Measurements from ENCODE around the gene ARHGEF9.

ARHGEF9 gene

DNA sequence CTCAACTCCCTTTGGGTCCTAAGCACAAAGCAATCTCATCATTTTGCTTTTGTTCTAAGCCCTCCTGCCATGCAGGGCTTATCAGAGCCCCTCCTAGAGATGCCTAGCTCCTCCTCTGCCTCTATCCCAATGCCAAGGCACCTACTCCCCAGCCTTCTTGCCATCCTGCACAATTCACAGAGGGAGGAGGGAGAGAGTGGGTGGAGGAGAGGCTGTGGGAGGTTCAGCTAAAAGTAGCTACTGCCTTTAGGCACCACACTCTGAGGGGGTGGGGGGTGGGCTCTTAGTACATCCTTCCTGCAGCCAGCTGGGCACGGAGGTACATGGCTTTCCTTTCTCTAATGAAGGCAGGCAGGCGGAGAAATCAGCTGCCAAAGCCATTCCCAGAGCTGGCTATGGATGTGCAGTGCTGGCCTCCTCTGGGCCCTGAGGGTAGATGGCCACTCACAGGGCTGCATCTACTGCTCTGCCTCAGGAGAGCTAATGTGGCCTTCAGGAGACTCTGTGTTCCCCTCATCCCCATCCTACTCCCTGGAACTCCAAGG, 40.1 kb downstream of the ARHGEF9 start:
- no peak for DNase-seq

- no peak for DNase-seq
Measured at GRCh38 chrX:63743596-63743995, 41.4 kb downstream of the ARHGEF9 start.

GRCh38 chrX:63740382-63740781, 44.6 kb downstream of the ARHGEF9 start:
- no peak for DNase-seq

DNA sequence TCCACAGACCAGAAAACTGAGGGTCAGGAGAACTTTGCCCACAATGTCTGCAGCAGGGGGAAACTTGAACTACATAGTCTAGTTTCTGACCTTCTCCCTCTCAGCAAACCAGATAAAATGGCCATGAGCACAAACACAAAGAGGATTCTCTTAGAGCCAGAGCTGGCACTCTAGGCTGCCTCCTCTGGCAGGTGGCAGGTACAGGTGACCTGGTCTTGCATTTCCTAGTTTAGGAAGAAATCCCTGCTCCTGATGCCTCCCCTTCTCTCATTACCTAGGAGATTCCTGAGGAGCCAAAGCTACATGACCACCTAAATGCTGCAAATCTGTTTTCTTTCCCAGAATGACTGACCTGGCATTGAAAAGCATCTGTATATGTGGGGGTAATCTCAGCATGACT, 45.1 kb downstream of the ARHGEF9 start:
- DNase-seq, result no peak

- no peak for DNase-seq
Measured at GRCh38 chrX:63738696-63739095, 46.3 kb downstream of the ARHGEF9 start.

DNA sequence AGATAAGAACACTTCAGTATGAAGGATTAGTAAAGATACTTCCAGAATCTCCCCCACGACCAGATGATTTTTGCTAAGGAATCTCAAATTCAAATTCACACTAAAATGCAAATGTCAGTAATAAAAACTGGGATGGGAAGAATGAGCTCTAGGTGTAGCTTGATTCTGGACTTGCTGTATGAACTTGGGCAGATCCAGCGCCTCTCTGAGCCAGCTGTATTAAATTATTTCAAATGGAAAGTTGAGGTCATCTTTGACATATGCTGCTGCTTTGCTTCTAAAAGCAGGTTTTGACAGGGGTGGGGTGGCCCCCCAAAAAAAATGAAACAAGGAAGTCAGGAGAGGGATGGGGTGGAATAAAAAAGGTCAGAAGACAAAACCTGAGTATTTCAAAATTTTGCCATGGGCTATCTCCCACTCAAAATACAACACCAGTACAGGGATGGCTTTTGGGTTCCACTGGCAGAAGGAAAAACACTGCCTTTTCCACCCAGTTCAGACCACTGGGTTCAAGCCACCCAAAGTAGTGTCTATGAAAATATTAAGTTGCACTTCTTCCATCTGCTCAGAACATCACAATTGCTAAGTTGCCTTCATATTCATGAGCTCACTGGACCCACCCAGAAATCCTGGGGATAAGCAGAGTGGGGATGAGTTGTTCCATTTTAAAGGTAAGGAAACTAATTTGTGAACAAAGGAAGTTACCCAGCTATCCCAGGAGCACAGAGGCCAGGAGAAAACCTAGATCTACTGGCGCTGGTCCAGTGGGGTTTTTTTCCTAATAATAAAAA, 47.7 kb downstream of the ARHGEF9 start:
- no peak for DNase-seq

DNA sequence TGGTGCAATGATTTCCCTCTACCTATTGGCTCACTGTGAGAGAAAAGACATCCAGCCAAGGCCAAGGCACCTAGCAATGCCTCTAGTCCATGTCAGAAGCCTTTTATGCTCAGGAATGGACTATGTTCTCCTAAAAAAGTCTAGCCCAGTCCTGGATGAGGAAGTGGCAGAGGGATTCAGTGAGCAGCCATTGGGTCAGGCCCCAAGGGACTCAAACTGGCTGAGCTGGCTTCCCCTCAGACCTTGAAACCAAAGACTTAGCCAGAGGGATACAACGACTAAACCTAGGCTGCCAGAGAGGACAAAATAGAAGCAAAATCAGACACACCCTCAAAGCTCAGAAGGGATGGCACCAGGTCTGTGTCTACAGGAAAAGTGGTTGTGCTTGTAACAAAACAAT, 49.1 kb downstream of the ARHGEF9 start:
- no peak for DNase-seq

DNA sequence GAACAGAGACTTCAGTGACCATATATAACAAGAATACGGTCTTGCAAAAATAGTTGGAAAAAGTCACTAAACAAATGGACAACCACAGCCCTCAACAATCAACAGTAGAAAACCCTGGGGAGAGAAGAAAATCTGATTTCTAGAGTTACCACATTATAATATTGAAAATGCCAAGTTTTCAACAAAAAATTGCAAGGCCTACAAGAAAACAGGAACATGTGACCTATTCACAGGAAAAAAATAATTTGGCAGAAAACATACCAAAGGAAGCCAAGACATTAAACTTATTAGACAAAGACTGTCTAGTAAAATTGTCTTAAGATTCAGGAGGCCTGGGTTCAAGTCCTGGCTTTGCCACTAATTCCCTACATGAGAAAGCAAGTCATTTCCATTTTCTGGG, 64.7 kb downstream of the ARHGEF9 start:
- no peak for DNase-seq

DNA sequence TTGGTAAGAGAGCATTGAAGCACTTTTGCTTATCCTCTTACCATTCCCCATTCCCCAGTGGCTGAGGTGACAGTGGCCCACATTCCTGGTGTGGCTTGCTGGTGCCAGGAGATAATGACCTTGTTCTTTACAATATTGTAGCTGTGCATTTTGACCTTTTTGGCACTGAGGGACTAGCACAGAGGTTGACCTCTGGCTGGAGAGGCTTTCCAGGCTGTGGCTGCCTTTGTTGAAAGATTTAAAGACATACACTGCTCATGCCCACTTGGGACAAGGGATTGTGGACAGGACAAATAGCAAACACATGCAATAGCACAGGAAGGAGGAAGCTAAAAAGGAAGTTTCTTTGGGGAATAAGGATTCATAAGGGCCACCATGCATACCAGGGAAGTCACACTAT, 65.4 kb downstream of the ARHGEF9 start:
- no peak for DNase-seq

- no peak for DNase-seq
Measured at GRCh38 chrX:63718010-63718694, 66.9 kb downstream of the ARHGEF9 start.

DNA sequence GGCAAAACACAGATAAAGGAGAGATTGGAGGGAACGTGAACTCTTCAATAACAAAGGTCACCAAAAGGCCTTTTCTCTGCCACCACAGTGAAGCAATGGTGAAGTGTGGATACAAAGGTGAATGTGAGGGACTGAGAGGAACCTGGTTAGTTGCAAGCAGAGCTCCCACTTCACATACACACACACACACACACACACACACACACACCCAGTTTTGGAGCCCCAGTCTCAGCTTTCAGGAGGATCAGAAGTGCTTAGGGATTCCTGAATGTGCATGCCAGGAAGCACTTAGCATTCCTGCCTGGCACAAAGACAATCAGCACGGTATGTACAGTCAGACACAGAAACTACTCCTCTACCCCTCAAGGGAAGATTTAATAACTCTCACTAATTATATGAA, 71.5 kb downstream of the ARHGEF9 start:
- DNase-seq, result no peak

DNA sequence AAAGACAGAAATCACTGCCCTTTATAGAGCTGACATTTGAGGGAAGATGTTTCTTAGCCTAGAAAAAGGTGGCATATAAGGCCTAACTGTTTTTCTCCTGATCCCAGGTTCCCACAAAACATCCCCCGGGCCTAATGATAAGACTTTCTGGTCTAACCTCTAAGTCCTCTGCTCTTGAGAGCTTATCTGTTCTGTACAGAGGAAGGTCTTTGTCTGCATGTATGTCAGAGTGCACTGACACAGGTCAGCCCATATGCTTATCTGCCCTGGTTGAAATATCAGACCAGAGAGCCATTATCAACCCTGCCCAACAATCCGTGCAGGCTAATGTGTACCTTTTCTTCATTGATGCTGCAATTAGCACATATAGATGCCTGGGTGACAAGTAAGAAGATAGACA, 76.2 kb downstream of the ARHGEF9 start:
- DNase-seq, result no peak

DNA sequence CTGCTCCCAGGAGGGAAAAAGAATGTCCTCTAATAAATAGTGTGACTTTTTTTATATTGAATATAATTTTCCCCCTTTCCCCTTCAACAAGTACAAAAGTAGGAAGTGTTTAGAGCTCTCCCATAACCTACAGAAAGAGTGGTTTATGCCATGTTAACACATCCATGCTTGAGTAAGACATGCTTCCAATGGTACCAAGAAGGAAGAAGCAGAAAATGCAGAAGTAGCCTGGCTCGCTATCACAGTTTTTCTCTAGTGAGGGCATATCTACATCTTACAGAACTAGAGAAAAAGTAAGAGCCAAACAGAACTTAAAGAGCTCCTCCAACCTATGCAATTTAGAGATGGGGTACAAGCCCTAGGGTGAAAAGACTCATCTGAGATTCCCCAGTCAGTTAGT, 82.5 kb downstream of the ARHGEF9 start:
- DNase-seq, result no peak

- DNase-seq, result no peak
Measured at GRCh38 chrX:63686878-63687714, 97.9 kb downstream of the ARHGEF9 start.

- no peak for DNase-seq
Measured at GRCh38 chrX:63680423-63680822, 104.6 kb downstream of the ARHGEF9 start.

DNA sequence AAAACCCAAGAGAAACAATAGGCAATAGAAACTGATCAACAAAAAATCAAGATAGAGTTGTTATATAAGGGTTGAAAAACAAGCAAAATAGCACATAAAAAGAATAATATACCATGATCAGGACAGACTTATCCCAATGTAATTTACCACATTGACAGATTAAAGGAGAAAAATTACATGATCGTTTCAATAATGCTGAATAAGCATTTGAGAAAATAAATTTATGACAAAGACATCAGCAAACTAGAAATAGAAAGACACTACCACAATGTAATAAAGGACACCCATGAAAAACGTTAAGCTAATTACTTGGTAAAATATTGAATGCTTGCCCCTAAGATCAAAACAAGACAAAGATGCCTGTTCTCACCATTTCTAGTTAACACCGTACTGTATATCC, 105.6 kb downstream of the ARHGEF9 start:
- no peak for DNase-seq

DNA sequence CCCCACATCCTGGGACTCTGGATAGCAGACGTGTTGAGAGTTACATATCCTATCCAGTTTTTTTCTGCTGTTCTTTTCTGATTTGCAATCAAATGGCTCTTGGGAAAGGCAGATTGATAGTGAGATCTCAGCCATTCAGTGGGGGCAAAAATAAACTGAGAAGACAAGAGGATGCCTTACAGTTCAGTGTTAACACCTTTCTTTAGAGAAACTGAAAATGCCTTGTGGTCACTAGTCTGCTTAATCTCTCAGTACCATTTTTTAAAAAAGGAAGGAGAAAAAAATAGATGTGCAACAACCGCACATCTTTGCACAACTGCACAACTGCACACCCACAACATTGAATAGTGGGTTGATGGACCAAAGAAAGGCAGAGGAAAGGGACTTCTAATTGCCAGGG, 109.3 kb downstream of the ARHGEF9 start:
- no peak for DNase-seq

DNA sequence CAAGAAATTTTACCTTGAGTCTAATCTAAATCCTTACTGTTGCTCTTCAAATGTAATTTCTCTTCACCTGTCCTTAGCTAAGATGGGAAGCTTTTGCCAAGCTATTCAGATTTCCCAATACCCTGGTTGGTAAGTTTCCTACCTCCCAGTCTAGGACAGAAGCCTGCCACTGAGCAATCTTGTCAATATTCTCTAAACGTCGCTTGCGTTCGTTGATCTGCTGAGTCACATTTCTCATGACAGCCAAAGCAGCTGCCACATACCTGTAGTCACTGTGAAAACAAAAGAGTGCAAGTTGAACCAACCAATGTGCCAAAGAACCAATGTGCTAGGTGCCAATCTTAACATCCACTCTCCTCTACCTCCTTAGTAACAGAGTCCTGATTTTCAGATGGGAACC, 111.1 kb downstream of the ARHGEF9 start:
- DNase-seq, result no peak

DNA sequence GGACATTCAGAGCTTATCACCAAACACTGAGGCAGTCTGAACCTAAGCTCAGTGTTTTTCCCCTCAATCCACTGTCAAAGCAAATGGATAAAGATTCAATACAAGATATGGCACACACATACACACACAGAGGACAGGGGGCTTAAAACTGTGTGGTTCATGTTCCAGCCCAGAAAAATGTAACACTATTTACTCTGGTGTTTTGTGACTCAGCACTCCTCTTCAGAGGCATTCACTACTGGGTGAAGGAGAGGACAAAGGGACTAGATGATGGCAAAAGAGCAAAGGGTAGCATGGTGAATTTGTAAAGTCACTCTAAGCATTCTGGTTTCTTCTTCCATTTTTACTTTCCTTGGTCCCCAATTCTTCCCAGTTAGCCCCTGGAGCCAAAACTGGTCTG, 120.3 kb downstream of the ARHGEF9 start:
- DNase-seq, result no peak

DNA sequence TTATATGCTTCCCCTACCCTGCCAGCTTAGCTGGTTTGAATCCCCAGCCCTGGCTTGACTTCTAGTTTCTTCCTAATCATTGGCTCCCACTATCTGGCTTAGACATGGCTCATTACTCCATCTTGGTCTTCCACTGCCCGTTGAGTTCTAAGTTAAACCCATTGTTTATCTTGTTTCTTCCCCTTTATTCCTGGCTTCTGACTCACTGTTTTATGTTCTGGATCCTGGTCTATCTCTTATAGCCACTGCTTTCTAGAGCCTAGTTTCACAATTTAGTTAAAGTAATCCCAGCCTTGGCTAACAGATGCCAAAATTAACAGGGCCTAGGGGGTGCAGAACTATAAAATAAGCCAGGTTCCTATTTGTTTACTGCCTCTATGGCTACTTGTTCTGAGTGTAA, 120.9 kb downstream of the ARHGEF9 start:
- DNase-seq, result no peak

DNA sequence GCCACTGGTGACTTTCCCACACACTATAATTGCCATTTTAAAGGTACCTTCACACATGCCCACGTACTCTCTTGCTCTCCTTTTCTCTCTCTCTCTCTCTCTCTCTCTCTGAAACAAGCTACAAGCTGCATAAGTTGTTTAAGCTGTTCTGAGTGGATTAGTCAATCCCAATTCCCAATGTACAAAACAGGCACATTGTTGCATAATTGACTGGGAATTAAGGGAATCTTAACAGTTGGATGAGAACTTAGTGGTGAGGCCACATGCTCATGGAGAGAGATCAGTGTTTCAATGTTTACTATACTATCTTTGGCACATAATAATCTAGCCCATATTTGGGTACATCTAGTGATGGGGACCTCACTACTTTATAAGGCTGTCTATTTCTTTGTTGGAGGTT, 123.3 kb downstream of the ARHGEF9 start:
- DNase-seq, result no peak

DNA sequence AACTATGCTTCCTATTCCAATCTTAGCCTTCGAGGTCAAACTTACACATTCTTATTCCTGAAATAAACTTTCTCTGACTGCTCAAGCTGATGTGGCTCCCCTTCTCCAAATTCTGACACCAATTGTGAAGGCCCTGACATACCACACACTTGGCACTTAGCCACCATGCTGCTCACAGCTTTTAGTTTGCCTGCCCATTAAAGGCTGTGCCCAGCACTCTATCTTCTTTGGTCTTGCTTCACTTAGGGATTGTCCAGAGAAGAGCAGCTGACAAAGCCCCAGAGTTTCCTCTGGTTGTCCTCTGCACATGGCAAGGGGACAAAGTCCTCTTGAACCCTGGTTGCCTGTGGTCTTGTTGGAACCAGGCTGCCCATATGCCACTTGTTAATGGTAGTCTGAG, 126.1 kb downstream of the ARHGEF9 start:
- DNase-seq, result no peak

GRCh38 chrX:63657821-63658220, 127.2 kb downstream of the ARHGEF9 start:
- no peak for DNase-seq

Measured in right forelimb (tissue), 1 donor.